GM23338 (cell line): Measurements from ENCODE around the gene FASTKD1. TPM values are rescaled to one million over a fixed set of nuclear protein-coding genes. Genes with fewer than 3 reads are reported as not detected.

Experiments
- ATAC-seq: fragments of 200-7000 bp; cut with Tn5 transposase; 3 replicates; pipeline ENCODE4 v1.9.1; 2020
- DNase-seq: peaks from one replicate; pipeline ENCODE4 v3.0.0-alpha.2; 2015; ENCODE audit warnings: low spot score
- H2AFZ ChIP-seq: fragments of 200-600 bp; sonication (generic); 2 replicates; pipeline ENCODE4 v1.8.0; 2016; ENCODE audit warnings: antibody characterized with exemption, mild to moderate bottlenecking, moderate library complexity
- H3F3A ChIP-seq: fragments of 200-600 bp; sonication (generic); replicated peaks from 2 replicates; pipeline ENCODE4 v1.8.0; 2017; ENCODE audit warnings: antibody characterized with exemption, mixed run types, low read depth
- H3K27ac ChIP-seq: fragments of 200-600 bp; sonication (generic); 2 replicates; pipeline ENCODE4 v1.6.1; 2016; ENCODE audit warnings: low read depth
- H3K27me3 ChIP-seq: fragments of 200-600 bp; sonication (generic); 2 replicates; pipeline ENCODE4 v1.8.0; 2016; ENCODE audit warnings: mild to moderate bottlenecking, mixed run types, moderate library complexity; ENCODE audit not compliant: insufficient read depth
- H3K36me3 ChIP-seq: fragments of 200-600 bp; sonication (generic); 2 replicates; pipeline ENCODE4 v1.8.0; 2016; ENCODE audit warnings: mild to moderate bottlenecking; ENCODE audit not compliant: insufficient read depth
- H3K4me1 ChIP-seq: fragments of 200-600 bp; sonication (generic); 2 replicates; pipeline ENCODE4 v1.8.0; 2016; ENCODE audit warnings: mild to moderate bottlenecking, moderate library complexity; ENCODE audit not compliant: insufficient read depth
- H3K4me2 ChIP-seq: fragments of 200-600 bp; sonication (generic); 2 replicates; pipeline ENCODE4 v1.7.1; 2017; ENCODE audit warnings: mixed run types
- H3K4me3 ChIP-seq: fragments of 200-600 bp; sonication (generic); 2 replicates; pipeline ENCODE4 v1.6.1; 2016; ENCODE audit warnings: mixed run types
- H3K79me2 ChIP-seq: fragments of 200-600 bp; sonication (generic); replicated peaks from 2 replicates; pipeline ENCODE4 v1.8.0; 2017; ENCODE audit warnings: mild to moderate bottlenecking; ENCODE audit not compliant: insufficient read depth
- H3K9me2 ChIP-seq: fragments of 200-600 bp; sonication (generic); 2 replicates; pipeline ENCODE4 v1.8.0; 2017; ENCODE audit not compliant: insufficient read depth
- H4K20me1 ChIP-seq: fragments of 200-600 bp; sonication (generic); replicated peaks from 2 replicates; pipeline ENCODE4 v1.8.0; 2017; ENCODE audit warnings: mild to moderate bottlenecking; ENCODE audit not compliant: insufficient read depth
- H3K27ac Mint-ChIP-seq: 2 replicates; pipeline ENCODE4 v1.8.0; 2020; ENCODE audit warnings: inconsistent platforms, mild to moderate bottlenecking, moderate library complexity, mixed read lengths
- H3K27me3 Mint-ChIP-seq: 3 replicates; pipeline ENCODE4 v1.8.0; 2022; ENCODE audit warnings: low read depth, mild to moderate bottlenecking, moderate library complexity, mixed read lengths, inconsistent platforms; ENCODE audit not compliant: insufficient read depth, poor library complexity
- H3K36me3 Mint-ChIP-seq: 3 replicates; pipeline ENCODE4 v1.8.0; 2021; ENCODE audit warnings: low read depth, mild to moderate bottlenecking, inconsistent platforms, moderate library complexity, mixed read lengths
- H3K4me1 Mint-ChIP-seq: 3 replicates; pipeline ENCODE4 v1.8.0; 2020; ENCODE audit warnings: mild to moderate bottlenecking, inconsistent platforms, mixed read lengths
- H3K4me3 Mint-ChIP-seq: 3 replicates; pipeline ENCODE4 v1.8.0; 2021; ENCODE audit warnings: moderate library complexity, mild to moderate bottlenecking, inconsistent platforms, mixed read lengths
- H3K9me3 Mint-ChIP-seq: 3 replicates; pipeline ENCODE4 v1.8.0; 2020; ENCODE audit warnings: moderate library complexity, mild to moderate bottlenecking, inconsistent platforms, mixed read lengths
- EZH2 ChIP-seq: fragments of 200-600 bp; sonication (generic); IDR thresholded peaks from one replicate; pipeline ENCODE4 v1.8.0; 2017; ENCODE audit warnings: antibody characterized with exemption, mild to moderate bottlenecking, low read depth; ENCODE audit not compliant: unreplicated experiment
- EZH2phosphoT487 ChIP-seq: fragments of 200-600 bp; sonication (generic); IDR thresholded peaks from one replicate; pipeline ENCODE4 v1.8.1; 2018; ENCODE audit warnings: antibody characterized with exemption; ENCODE audit not compliant: unreplicated experiment
- JUNB ChIP-seq: IDR thresholded peaks from one replicate; pipeline ENCODE4 v1.6.1; 2016; ENCODE audit warnings: antibody characterized with exemption; ENCODE audit not compliant: unreplicated experiment
- NANOG ChIP-seq: IDR thresholded peaks from 2 replicates; pipeline ENCODE4 v1.6.1; 2016; ENCODE audit warnings: antibody characterized with exemption, borderline replicate concordance
- ZNF114 ChIP-seq: fragments of 250-450 bp; sonication (Bioruptor Pico); IDR thresholded peaks from 2 replicates; pipeline ENCODE4 v1.5.0; 2020; ENCODE audit warnings: mild to moderate bottlenecking, moderate library complexity
- polyA plus RNA-seq: library from polyadenylated mRNA; unstranded; fragments of >200 nt; fragmentation: Nextera tagmentation; extraction: Ambion mirVana; gene quantifications from 2 replicates; pipeline ENCODE4 v1.2.1, GENCODE V29; 2016
- total RNA-seq: library from RNA; depleted of rRNA; stranded (reverse); fragments of >200 nt; shearing (Covaris generic); gene quantifications from 2 replicates; pipeline ENCODE4 v1.2.3, GENCODE V29; 2014
- TF ChIP-seq, protein P1 (sequence below): fragments of 250-450 bp; sonication (Bioruptor Pico); IDR thresholded peaks from 2 replicates; pipeline ENCODE4 v1.5.0; 2020; ENCODE audit warnings: mild to moderate bottlenecking, moderate library complexity
- TF ChIP-seq, protein P2 (sequence below): IDR thresholded peaks from 2 replicates; pipeline ENCODE4 v1.6.1; 2016; ENCODE audit warnings: antibody characterized with exemption
- TF ChIP-seq, protein P3 (sequence below): IDR thresholded peaks from one replicate; pipeline ENCODE4 v1.6.1; 2018; ENCODE audit warnings: antibody characterized with exemption; ENCODE audit not compliant: unreplicated experiment

The FASTKD1 gene
- total and polyA plus RNA-seq, 2 experiments from 2014 or later = 49.0 to 53.3 TPM

DNA sequence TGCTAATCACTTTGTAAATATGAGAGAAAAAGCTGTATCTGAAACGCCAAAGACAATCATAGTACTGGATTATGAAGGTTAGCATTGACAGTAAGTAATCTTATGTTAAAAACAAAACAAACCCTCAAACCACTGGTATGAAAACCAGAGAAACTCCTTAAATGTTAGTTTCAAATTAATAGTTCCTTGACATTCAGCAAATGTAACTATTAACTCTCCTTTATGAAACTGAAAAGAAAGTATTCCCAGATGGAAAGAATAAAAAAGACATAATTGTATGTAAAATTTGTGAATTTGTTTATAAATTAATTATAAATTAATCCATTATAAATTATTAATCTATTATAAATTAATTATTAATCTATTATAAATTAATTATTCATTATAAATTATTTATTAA lies 12.3 kb downstream of the FASTKD1 start:
- ATAC-seq = no peak
- peaks cover 5% of the 10 kb centered on the region for H3K27me3 Mint-ChIP-seq

More for the DNA sequence above, 12.3 kb downstream of the FASTKD1 start:
- Histone ChIP-seq H3K27me3 (no peaks in the 10 kb centered on the region), H3K27ac (no peak overlapping the region), H3K36me3 (peaks cover 12% of the 10 kb centered on the region; the same call in 1 of the 2 replicates), H3K4me1 (no peaks in the 10 kb centered on the region), H4K20me1 (no peaks in the 10 kb centered on the region; the same call in 1 of the 2 replicates), H3K79me2 (no peaks in the 10 kb centered on the region), H3F3A (peaks cover 5% of the 10 kb centered on the region; the same call in 1 of the 2 replicates), H3K4me3 (no peak overlapping the region), H3K4me2 (no peak overlapping the region), H2AFZ (no peak overlapping the region), H3K9me2 (no peaks in the 10 kb centered on the region)
- DNase-seq = no peak
- TF ChIP-seq EZH2phosphoT487 (no peak), ZNF114 (CRISPR knock-in tag) (no peak), EZH2 (no peak), JUNB (no peak), NANOG (no peak)
- TF ChIP-seq, protein P1, sequence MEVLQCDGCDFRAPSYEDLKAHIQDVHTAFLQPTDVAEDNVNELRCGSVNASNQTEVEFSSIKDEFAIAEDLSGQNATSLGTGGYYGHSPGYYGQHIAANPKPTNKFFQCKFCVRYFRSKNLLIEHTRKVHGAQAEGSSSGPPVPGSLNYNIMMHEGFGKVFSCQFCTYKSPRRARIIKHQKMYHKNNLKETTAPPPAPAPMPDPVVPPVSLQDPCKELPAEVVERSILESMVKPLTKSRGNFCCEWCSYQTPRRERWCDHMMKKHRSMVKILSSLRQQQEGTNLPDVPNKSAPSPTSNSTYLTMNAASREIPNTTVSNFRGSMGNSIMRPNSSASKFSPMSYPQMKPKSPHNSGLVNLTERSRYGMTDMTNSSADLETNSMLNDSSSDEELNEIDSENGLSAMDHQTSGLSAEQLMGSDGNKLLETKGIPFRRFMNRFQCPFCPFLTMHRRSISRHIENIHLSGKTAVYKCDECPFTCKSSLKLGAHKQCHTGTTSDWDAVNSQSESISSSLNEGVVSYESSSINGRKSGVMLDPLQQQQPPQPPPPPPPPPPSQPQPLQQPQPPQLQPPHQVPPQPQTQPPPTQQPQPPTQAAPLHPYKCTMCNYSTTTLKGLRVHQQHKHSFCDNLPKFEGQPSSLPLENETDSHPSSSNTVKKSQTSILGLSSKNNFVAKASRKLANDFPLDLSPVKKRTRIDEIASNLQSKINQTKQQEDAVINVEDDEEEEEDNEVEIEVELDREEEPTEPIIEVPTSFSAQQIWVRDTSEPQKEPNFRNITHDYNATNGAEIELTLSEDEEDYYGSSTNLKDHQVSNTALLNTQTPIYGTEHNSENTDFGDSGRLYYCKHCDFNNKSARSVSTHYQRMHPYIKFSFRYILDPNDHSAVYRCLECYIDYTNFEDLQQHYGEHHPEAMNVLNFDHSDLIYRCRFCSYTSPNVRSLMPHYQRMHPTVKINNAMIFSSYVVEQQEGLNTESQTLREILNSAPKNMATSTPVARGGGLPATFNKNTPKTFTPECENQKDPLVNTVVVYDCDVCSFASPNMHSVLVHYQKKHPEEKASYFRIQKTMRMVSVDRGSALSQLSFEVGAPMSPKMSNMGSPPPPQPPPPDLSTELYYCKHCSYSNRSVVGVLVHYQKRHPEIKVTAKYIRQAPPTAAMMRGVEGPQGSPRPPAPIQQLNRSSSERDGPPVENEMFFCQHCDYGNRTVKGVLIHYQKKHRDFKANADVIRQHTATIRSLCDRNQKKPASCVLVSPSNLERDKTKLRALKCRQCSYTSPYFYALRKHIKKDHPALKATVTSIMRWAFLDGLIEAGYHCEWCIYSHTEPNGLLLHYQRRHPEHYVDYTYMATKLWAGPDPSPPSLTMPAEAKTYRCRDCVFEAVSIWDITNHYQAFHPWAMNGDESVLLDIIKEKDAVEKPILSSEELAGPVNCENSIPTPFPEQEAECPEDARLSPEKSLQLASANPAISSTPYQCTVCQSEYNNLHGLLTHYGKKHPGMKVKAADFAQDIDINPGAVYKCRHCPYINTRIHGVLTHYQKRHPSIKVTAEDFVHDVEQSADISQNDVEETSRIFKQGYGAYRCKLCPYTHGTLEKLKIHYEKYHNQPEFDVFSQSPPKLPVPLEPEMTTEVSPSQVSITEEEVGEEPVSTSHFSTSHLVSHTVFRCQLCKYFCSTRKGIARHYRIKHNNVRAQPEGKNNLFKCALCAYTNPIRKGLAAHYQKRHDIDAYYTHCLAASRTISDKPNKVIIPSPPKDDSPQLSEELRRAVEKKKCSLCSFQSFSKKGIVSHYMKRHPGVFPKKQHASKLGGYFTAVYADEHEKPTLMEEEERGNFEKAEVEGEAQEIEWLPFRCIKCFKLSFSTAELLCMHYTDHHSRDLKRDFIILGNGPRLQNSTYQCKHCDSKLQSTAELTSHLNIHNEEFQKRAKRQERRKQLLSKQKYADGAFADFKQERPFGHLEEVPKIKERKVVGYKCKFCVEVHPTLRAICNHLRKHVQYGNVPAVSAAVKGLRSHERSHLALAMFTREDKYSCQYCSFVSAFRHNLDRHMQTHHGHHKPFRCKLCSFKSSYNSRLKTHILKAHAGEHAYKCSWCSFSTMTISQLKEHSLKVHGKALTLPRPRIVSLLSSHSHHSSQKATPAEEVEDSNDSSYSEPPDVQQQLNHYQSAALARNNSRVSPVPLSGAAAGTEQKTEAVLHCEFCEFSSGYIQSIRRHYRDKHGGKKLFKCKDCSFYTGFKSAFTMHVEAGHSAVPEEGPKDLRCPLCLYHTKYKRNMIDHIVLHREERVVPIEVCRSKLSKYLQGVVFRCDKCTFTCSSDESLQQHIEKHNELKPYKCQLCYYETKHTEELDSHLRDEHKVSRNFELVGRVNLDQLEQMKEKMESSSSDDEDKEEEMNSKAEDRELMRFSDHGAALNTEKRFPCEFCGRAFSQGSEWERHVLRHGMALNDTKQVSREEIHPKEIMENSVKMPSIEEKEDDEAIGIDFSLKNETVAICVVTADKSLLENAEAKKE (CRISPR knock-in tag) = no peak
- TF ChIP-seq, protein P2, sequence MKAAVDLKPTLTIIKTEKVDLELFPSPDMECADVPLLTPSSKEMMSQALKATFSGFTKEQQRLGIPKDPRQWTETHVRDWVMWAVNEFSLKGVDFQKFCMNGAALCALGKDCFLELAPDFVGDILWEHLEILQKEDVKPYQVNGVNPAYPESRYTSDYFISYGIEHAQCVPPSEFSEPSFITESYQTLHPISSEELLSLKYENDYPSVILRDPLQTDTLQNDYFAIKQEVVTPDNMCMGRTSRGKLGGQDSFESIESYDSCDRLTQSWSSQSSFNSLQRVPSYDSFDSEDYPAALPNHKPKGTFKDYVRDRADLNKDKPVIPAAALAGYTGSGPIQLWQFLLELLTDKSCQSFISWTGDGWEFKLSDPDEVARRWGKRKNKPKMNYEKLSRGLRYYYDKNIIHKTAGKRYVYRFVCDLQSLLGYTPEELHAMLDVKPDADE = no peak
- TF ChIP-seq, protein P3, sequence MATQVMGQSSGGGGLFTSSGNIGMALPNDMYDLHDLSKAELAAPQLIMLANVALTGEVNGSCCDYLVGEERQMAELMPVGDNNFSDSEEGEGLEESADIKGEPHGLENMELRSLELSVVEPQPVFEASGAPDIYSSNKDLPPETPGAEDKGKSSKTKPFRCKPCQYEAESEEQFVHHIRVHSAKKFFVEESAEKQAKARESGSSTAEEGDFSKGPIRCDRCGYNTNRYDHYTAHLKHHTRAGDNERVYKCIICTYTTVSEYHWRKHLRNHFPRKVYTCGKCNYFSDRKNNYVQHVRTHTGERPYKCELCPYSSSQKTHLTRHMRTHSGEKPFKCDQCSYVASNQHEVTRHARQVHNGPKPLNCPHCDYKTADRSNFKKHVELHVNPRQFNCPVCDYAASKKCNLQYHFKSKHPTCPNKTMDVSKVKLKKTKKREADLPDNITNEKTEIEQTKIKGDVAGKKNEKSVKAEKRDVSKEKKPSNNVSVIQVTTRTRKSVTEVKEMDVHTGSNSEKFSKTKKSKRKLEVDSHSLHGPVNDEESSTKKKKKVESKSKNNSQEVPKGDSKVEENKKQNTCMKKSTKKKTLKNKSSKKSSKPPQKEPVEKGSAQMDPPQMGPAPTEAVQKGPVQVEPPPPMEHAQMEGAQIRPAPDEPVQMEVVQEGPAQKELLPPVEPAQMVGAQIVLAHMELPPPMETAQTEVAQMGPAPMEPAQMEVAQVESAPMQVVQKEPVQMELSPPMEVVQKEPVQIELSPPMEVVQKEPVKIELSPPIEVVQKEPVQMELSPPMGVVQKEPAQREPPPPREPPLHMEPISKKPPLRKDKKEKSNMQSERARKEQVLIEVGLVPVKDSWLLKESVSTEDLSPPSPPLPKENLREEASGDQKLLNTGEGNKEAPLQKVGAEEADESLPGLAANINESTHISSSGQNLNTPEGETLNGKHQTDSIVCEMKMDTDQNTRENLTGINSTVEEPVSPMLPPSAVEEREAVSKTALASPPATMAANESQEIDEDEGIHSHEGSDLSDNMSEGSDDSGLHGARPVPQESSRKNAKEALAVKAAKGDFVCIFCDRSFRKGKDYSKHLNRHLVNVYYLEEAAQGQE = no peak
- Mint-ChIP-seq H3K36me3 (peaks cover 42% of the 10 kb centered on the region), H3K4me1 (no peaks in the 10 kb centered on the region), H3K27ac (no peak overlapping the region), H3K4me3 (no peak overlapping the region), H3K9me3 (no peaks in the 10 kb centered on the region)
